ENCODE results near the gene THAP12. TPM values are rescaled to one million over a fixed set of nuclear protein-coding genes. Genes with fewer than 3 reads are reported as not detected.

The THAP12 gene, protein sequence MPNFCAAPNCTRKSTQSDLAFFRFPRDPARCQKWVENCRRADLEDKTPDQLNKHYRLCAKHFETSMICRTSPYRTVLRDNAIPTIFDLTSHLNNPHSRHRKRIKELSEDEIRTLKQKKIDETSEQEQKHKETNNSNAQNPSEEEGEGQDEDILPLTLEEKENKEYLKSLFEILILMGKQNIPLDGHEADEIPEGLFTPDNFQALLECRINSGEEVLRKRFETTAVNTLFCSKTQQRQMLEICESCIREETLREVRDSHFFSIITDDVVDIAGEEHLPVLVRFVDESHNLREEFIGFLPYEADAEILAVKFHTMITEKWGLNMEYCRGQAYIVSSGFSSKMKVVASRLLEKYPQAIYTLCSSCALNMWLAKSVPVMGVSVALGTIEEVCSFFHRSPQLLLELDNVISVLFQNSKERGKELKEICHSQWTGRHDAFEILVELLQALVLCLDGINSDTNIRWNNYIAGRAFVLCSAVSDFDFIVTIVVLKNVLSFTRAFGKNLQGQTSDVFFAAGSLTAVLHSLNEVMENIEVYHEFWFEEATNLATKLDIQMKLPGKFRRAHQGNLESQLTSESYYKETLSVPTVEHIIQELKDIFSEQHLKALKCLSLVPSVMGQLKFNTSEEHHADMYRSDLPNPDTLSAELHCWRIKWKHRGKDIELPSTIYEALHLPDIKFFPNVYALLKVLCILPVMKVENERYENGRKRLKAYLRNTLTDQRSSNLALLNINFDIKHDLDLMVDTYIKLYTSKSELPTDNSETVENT
- 35.1 and 36.8 TPM in 2 replicates for total RNA-seq
- long read RNA-seq, partial matches to known transcripts, result 3 of 22 reads
- long read RNA-seq, other reads (novel, unspliced or antisense), result 16 of 22 reads

- H3K27me3 Mint-ChIP-seq (ENCODE audit: unreplicated experiment), result no peaks in the 10 kb centered on the region
- peak within 1 kb of the TSS; percentile 94 for H3K4me3 Mint-ChIP-seq (ENCODE audit: unreplicated experiment)
- DNase-seq (ENCODE audit: extremely low spot score, unreplicated experiment), result peak; percentile 100
- H3K4me1 Mint-ChIP-seq (ENCODE audit: unreplicated experiment), result peaks cover 25% of the 10 kb centered on the region
- no peaks in the 10 kb centered on the region for H3K36me3 Mint-ChIP-seq (ENCODE audit: unreplicated experiment)
- no peaks in the 10 kb centered on the region for H3K9me3 Mint-ChIP-seq (ENCODE audit: unreplicated experiment)
- TF ChIP-seq, protein P1, sequence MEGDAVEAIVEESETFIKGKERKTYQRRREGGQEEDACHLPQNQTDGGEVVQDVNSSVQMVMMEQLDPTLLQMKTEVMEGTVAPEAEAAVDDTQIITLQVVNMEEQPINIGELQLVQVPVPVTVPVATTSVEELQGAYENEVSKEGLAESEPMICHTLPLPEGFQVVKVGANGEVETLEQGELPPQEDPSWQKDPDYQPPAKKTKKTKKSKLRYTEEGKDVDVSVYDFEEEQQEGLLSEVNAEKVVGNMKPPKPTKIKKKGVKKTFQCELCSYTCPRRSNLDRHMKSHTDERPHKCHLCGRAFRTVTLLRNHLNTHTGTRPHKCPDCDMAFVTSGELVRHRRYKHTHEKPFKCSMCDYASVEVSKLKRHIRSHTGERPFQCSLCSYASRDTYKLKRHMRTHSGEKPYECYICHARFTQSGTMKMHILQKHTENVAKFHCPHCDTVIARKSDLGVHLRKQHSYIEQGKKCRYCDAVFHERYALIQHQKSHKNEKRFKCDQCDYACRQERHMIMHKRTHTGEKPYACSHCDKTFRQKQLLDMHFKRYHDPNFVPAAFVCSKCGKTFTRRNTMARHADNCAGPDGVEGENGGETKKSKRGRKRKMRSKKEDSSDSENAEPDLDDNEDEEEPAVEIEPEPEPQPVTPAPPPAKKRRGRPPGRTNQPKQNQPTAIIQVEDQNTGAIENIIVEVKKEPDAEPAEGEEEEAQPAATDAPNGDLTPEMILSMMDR (IDR thresholded peaks at IDR 0.05), result peak; percentile 37
- peak within 1 kb of the TSS; percentile 86 for H3K27ac Mint-ChIP-seq (ENCODE audit: unreplicated experiment)
Measured at GRCh38 chr11:76380977-76381719, at the start of gene THAP12, which contains the start of gene GVQW3. Gene THAP12, minus strand, starts transcription at chr11:76381132. Its CDS starts 296 bp downstream, at chr11:76380836. Gene GVQW3, plus strand, starts transcription at chr11:76381323. Its CDS starts 506 bp downstream, at chr11:76381829.

DNA sequence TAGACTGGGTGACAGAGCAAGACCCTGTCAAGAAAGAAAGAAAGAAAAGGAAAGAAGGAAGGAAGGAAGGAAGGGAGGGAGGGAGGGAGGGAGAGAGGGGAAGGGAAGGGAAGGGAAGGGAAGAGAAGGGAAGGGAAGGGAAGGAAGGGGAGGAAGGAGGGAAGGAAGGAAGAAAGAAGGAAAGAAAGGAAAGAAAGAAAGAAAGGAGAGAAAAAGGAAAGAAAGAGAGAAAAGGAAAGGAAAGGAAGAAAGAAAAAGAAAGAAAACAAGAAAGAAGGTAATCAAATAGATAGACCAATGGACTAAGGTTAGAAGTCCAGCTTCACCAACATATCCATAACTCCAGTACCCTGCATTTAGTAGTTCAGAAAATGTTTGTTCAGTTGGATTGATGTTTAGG is 45.7 kb upstream of the THAP12 start:
- Mint-ChIP-seq H3K9me3 (ENCODE audit: unreplicated experiment) (no peaks in the 10 kb centered on the region), H3K27ac (ENCODE audit: unreplicated experiment) (no peak overlapping the region), H3K4me3 (ENCODE audit: unreplicated experiment) (no peak overlapping the region), H3K36me3 (ENCODE audit: unreplicated experiment) (no peaks in the 10 kb centered on the region), H3K27me3 (ENCODE audit: unreplicated experiment) (peaks cover 7% of the 10 kb centered on the region), H3K4me1 (ENCODE audit: unreplicated experiment) (no peaks in the 10 kb centered on the region)
- TF ChIP-seq, protein P1 (IDR thresholded peaks at IDR 0.05), result no peak
- DNase-seq (ENCODE audit: extremely low spot score, unreplicated experiment), result no peak

- DNase-seq (ENCODE audit: extremely low spot score, unreplicated experiment), result no peak
- Mint-ChIP-seq H3K4me1 (ENCODE audit: unreplicated experiment) (no peaks in the 10 kb centered on the region), H3K4me3 (ENCODE audit: unreplicated experiment) (no peak overlapping the region), H3K27ac (ENCODE audit: unreplicated experiment) (no peak overlapping the region), H3K9me3 (ENCODE audit: unreplicated experiment) (no peaks in the 10 kb centered on the region), H3K36me3 (ENCODE audit: unreplicated experiment) (no peaks in the 10 kb centered on the region), H3K27me3 (ENCODE audit: unreplicated experiment) (peaks cover 7% of the 10 kb centered on the region)
- TF ChIP-seq, protein P1 (IDR thresholded peaks at IDR 0.05), result no peak
Measured at GRCh38 chr11:76424891-76425290, 44.0 kb upstream of the THAP12 start.

GRCh38 chr11:76424379-76424778 is 43.4 kb upstream of the THAP12 start:
- H3K36me3 Mint-ChIP-seq (ENCODE audit: unreplicated experiment), result no peaks in the 10 kb centered on the region
- H3K4me1 Mint-ChIP-seq (ENCODE audit: unreplicated experiment), result no peaks in the 10 kb centered on the region
- no peaks in the 10 kb centered on the region for H3K9me3 Mint-ChIP-seq (ENCODE audit: unreplicated experiment)
- no peak overlapping the region for H3K27ac Mint-ChIP-seq (ENCODE audit: unreplicated experiment)
- H3K4me3 Mint-ChIP-seq (ENCODE audit: unreplicated experiment), result no peak overlapping the region
- no peak for DNase-seq (ENCODE audit: extremely low spot score, unreplicated experiment)
- H3K27me3 Mint-ChIP-seq (ENCODE audit: unreplicated experiment), result peaks cover 7% of the 10 kb centered on the region
- TF ChIP-seq, protein P1 (IDR thresholded peaks at IDR 0.05), result no peak

All from osteocyte (in vitro differentiated cells).